Astrocyte (in vitro differentiated cells and primary cell): ENCODE measurements around the gene LRRTM4. TPM values are rescaled to one million over a fixed set of nuclear protein-coding genes. Genes with fewer than 3 reads are reported as not detected.

Experiments
- DNase-seq: peaks from one replicate; pipeline ENCODE4 v3.0.0-alpha.2; 2010; ENCODE audit warnings: low read depth
- FAIRE-seq: peaks from 2 replicates; lab custom pipeline; 2011; peaks lifted over from hg19 to GRCh38; lab: Jason Lieb, UNC
- H2AFZ ChIP-seq: 2 replicates; pipeline ENCODE4 v1.6.0; 2012; ENCODE audit warnings: low read depth, low read length, inconsistent platforms
- H3K27ac ChIP-seq: 2 replicates; pipeline ENCODE4 v1.5.1; 2011; ENCODE audit warnings: low read depth, low read length, inconsistent platforms
- H3K27me3 ChIP-seq: 2 replicates; pipeline ENCODE4 v1.6.0; 2011; ENCODE audit warnings: low read length, inconsistent platforms; ENCODE audit not compliant: insufficient read depth
- H3K36me3 ChIP-seq: 2 replicates; pipeline ENCODE4 v1.5.1; 2011; ENCODE audit warnings: low read length, inconsistent platforms; ENCODE audit not compliant: insufficient read depth
- H3K4me1 ChIP-seq: 2 replicates; pipeline ENCODE4 v1.5.1; 2011; ENCODE audit warnings: low read length, inconsistent platforms; ENCODE audit not compliant: insufficient read depth
- H3K4me2 ChIP-seq: 2 replicates; pipeline ENCODE4 v1.6.0; 2012; ENCODE audit warnings: low read length, inconsistent platforms
- H3K4me3 ChIP-seq: 2 replicates; pipeline ENCODE4 v1.5.1; 2011; ENCODE audit warnings: low read depth, mild to moderate bottlenecking, low read length, inconsistent platforms; ENCODE audit not compliant: insufficient read depth
- H3K79me2 ChIP-seq: 2 replicates; pipeline ENCODE4 v1.6.0; 2012; ENCODE audit warnings: mild to moderate bottlenecking, low read length, inconsistent platforms; ENCODE audit not compliant: insufficient read depth
- H3K9ac ChIP-seq: 2 replicates; pipeline ENCODE4 v1.6.0; 2012; ENCODE audit warnings: mild to moderate bottlenecking, low read length, inconsistent platforms
- H3K9me3 ChIP-seq: 2 replicates; pipeline ENCODE4 v1.5.1; 2012; ENCODE audit warnings: low read depth, mild to moderate bottlenecking, low read length, inconsistent platforms; ENCODE audit not compliant: insufficient read depth
- H4K20me1 ChIP-seq: 2 replicates; pipeline ENCODE4 v1.6.0; 2012; ENCODE audit warnings: low read length, inconsistent platforms; ENCODE audit not compliant: insufficient read depth
- H3K27ac Mint-ChIP-seq: one replicate; pipeline ENCODE4 v1.8.0; 2021; ENCODE audit warnings: mild to moderate bottlenecking, mixed read lengths; ENCODE audit not compliant: unreplicated experiment
- H3K27me3 Mint-ChIP-seq: one replicate; pipeline ENCODE4 v1.8.0; 2021; ENCODE audit warnings: low read depth, mixed read lengths; ENCODE audit not compliant: unreplicated experiment
- H3K36me3 Mint-ChIP-seq: one replicate; pipeline ENCODE4 v1.8.0; 2021; ENCODE audit warnings: low read depth, mixed read lengths; ENCODE audit not compliant: unreplicated experiment
- H3K4me1 Mint-ChIP-seq: one replicate; pipeline ENCODE4 v1.8.0; 2021; ENCODE audit warnings: low read depth, mixed read lengths; ENCODE audit not compliant: unreplicated experiment
- H3K4me3 Mint-ChIP-seq: one replicate; pipeline ENCODE4 v1.8.0; 2021; ENCODE audit warnings: mild to moderate bottlenecking, moderate library complexity, mixed read lengths; ENCODE audit not compliant: unreplicated experiment
- H3K9me3 Mint-ChIP-seq: one replicate; pipeline ENCODE4 v1.8.0; 2021; ENCODE audit warnings: mild to moderate bottlenecking, mixed read lengths; ENCODE audit not compliant: unreplicated experiment
- EZH2 ChIP-seq: IDR thresholded peaks from 2 replicates; pipeline ENCODE4 v1.6.1; 2012; ENCODE audit warnings: mild to moderate bottlenecking, low read length, inconsistent platforms; ENCODE audit not compliant: insufficient read depth
- total RNA-seq: library from RNA; stranded (reverse); gene quantifications from 2 replicates; pipeline ENCODE4 v1.2.1, GENCODE V29; 2021
- TF ChIP-seq, protein P1 (sequence below): IDR thresholded peaks from 2 replicates; pipeline ENCODE4 v1.5.1; 2011; ENCODE audit warnings: low read depth, mild to moderate bottlenecking, inconsistent platforms, low read length, moderate library complexity; ENCODE audit not compliant: insufficient read depth

Gene LRRTM4
- total RNA-seq, 1 donor from 2014 or later = 0.59 TPM

DNA sequence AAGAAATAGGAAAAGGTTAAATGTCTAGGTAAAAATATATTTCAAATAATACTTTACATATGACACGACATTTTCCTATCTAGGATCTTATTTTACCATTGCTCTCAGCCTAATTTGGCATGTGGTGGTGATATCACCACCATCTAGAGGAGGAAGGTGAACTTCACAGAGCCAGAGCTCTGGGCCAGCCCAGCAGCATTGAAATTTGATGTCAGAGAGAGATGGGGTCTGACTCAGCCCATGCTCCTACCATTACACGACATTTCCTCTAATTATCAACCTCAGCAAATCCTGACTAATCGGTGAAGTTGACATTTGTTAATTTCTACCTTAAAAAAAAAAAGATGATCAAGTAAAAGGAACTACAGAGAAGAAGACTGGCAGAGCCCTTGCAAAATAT is 42.3 kb downstream of the LRRTM4 start:
- TF ChIP-seq EZH2 = no peak
- TF ChIP-seq, protein P1, sequence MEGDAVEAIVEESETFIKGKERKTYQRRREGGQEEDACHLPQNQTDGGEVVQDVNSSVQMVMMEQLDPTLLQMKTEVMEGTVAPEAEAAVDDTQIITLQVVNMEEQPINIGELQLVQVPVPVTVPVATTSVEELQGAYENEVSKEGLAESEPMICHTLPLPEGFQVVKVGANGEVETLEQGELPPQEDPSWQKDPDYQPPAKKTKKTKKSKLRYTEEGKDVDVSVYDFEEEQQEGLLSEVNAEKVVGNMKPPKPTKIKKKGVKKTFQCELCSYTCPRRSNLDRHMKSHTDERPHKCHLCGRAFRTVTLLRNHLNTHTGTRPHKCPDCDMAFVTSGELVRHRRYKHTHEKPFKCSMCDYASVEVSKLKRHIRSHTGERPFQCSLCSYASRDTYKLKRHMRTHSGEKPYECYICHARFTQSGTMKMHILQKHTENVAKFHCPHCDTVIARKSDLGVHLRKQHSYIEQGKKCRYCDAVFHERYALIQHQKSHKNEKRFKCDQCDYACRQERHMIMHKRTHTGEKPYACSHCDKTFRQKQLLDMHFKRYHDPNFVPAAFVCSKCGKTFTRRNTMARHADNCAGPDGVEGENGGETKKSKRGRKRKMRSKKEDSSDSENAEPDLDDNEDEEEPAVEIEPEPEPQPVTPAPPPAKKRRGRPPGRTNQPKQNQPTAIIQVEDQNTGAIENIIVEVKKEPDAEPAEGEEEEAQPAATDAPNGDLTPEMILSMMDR = no peak
- no peak overlapping the region for H3K9ac ChIP-seq

DNA sequence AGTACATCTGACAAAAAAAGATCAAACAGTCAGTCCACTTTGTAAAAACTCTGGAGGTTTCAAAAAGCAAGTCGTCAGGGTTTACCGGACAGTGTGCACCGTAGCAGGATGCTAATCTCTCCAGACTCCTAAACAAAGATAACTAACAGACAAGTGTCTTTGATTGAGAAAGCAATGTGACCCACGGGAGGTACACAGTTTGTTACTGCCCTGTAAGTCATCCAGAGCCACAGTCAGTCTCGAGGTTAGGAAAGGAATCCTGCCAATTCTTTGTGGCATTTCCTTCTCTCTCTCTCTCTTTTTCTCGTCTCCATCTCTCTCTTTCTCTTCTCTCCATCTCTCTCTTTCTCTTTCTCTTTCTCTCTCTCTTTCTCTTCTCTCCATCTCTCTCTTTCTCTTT is 42.8 kb downstream of the LRRTM4 start:
- FAIRE-seq = no peak
- Mint-ChIP-seq H3K27me3 (no peaks in the 10 kb centered on the region), H3K36me3 (no peaks in the 10 kb centered on the region), H3K9me3 (no peaks in the 10 kb centered on the region), H3K27ac (peak overlapping the region; percentile 31), H3K4me3 (no peak overlapping the region), H3K4me1 (peaks cover 20% of the 10 kb centered on the region)
- no peaks in the 10 kb centered on the region for H3K36me3 ChIP-seq
- H3K9ac ChIP-seq = no peak overlapping the region
- H3K9me3 ChIP-seq = no peaks in the 10 kb centered on the region
- TF ChIP-seq, protein P1 = no peak
- no peak for TF ChIP-seq EZH2
- H3K27ac ChIP-seq = no peak overlapping the region
- H3K4me1 ChIP-seq = peaks cover 11% of the 10 kb centered on the region
- no peaks in the 10 kb centered on the region for H3K27me3 ChIP-seq
- no peaks in the 10 kb centered on the region for H4K20me1 ChIP-seq
- peak overlapping the region; percentile 67 for H3K4me2 ChIP-seq
- H3K4me3 ChIP-seq = no peak overlapping the region
- peak overlapping the region; percentile 32 for H2AFZ ChIP-seq
- DNase-seq = no peak
- no peaks in the 10 kb centered on the region for H3K79me2 ChIP-seq

More for the DNA sequence above, 42.3 kb downstream of the LRRTM4 start:
- Histone ChIP-seq H3K4me1 (peaks cover 11% of the 10 kb centered on the region), H3K9me3 (no peaks in the 10 kb centered on the region), H3K4me3 (no peak overlapping the region), H3K27ac (peak overlapping the region; percentile 29), H2AFZ (no peak overlapping the region), H3K27me3 (no peaks in the 10 kb centered on the region), H3K79me2 (no peaks in the 10 kb centered on the region), H4K20me1 (no peaks in the 10 kb centered on the region), H3K4me2 (peak overlapping the region; percentile 76), H3K36me3 (no peaks in the 10 kb centered on the region)
- Mint-ChIP-seq H3K36me3 (no peaks in the 10 kb centered on the region), H3K27ac (peak overlapping the region; percentile 31), H3K9me3 (no peaks in the 10 kb centered on the region), H3K4me1 (peaks cover 20% of the 10 kb centered on the region), H3K27me3 (no peaks in the 10 kb centered on the region), H3K4me3 (no peak overlapping the region)
- peak; percentile 6 for DNase-seq
- no peak for FAIRE-seq

DNA sequence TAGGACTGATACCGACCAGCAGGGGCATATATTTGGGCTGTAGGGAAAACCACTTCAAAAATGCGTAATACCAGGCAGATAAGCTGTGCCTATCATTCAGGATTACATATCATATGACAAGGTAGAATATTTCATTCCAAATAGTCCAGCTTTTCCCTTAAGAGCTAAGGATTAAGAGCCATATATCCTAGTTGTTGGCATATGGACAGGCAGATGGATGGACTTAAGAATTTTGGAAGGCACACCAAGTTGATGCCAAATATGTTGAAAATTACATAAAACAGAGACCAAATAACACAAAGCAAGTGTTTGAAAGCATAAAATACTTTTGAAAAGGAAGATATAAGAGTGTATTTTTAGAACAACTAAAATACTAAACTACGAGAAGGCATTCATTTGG is 52.1 kb downstream of the LRRTM4 start:
- Histone ChIP-seq H3K27ac (no peak overlapping the region), H4K20me1 (no peaks in the 10 kb centered on the region), H3K79me2 (no peaks in the 10 kb centered on the region), H3K4me2 (no peak overlapping the region), H3K9me3 (no peaks in the 10 kb centered on the region), H3K4me1 (no peaks in the 10 kb centered on the region), H2AFZ (no peak overlapping the region), H3K4me3 (no peak overlapping the region), H3K9ac (no peak overlapping the region), H3K27me3 (no peaks in the 10 kb centered on the region), H3K36me3 (no peaks in the 10 kb centered on the region)
- Mint-ChIP-seq H3K36me3 (no peaks in the 10 kb centered on the region), H3K27me3 (no peaks in the 10 kb centered on the region), H3K4me3 (no peak overlapping the region), H3K9me3 (no peaks in the 10 kb centered on the region), H3K27ac (no peak overlapping the region), H3K4me1 (no peaks in the 10 kb centered on the region)
- FAIRE-seq = no peak
- TF ChIP-seq EZH2 = no peak
- TF ChIP-seq, protein P1 = no peak
- no peak for DNase-seq
